ENCODE results near the gene VTI1A. TPM values are rescaled to one million over a fixed set of nuclear protein-coding genes. Genes with fewer than 3 reads are reported as not detected.

The VTI1A gene
- total and polyA plus RNA-seq, 8 donors: 7.3 to 20.2 (median 11.6) TPM

DNA sequence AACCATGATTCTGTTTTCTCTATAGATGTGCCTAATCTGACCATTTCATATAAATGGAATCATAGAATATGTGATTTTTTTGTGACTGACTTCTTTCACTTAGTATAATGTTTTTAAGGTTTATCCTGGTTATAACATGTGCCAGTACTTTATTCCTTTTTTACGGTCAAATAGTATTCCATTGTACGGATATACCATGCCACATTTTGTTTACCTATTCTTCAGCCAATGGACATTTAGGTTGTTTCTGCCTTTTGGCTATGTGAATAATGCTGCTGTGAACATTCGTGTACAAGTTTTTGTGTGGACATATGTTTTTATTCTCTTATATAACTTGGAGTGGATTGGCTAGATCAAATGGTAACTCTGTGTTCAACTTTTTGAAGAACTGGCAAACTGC is 324.7 kb downstream of the VTI1A start:
- no peak for FAIRE-seq

GRCh38 chr10:112773783-112774182 is 326.8 kb downstream of the VTI1A start:
- H3K27me3 ChIP-seq: no peaks in the 10 kb centered on the region
- H3K27ac ChIP-seq: no peak overlapping the region
- ATAC-seq (no peak), DNase-seq (no peak), FAIRE-seq (no peak)
- H3K36me3 ChIP-seq: no peaks in the 10 kb centered on the region
- intact Hi-C loops (cut with DNase I): no loop called here
- H3K4me3 ChIP-seq: no peak overlapping the region
- TF ChIP-seq, protein P1, sequence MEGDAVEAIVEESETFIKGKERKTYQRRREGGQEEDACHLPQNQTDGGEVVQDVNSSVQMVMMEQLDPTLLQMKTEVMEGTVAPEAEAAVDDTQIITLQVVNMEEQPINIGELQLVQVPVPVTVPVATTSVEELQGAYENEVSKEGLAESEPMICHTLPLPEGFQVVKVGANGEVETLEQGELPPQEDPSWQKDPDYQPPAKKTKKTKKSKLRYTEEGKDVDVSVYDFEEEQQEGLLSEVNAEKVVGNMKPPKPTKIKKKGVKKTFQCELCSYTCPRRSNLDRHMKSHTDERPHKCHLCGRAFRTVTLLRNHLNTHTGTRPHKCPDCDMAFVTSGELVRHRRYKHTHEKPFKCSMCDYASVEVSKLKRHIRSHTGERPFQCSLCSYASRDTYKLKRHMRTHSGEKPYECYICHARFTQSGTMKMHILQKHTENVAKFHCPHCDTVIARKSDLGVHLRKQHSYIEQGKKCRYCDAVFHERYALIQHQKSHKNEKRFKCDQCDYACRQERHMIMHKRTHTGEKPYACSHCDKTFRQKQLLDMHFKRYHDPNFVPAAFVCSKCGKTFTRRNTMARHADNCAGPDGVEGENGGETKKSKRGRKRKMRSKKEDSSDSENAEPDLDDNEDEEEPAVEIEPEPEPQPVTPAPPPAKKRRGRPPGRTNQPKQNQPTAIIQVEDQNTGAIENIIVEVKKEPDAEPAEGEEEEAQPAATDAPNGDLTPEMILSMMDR (IDR thresholded peaks at IDR 0.05): no peak
- WGBS, 2 donors: 95 to 96% methylated on average over 3 of the region's 3 CpGs
- H3K4me1 ChIP-seq: peaks cover 0 to 16% (median 14%) of the 10 kb centered on the region in 3 donors
- H3K9me3 ChIP-seq: no peaks in the 10 kb centered on the region

More for the DNA sequence above, 324.7 kb downstream of the VTI1A start:
- intact Hi-C loops (cut with DNase I): no loop called here
- ATAC-seq (no peak), DNase-seq (no peak)
- Histone ChIP-seq H3K4me1 (peaks cover 0 to 10% (median 8%) of the 10 kb centered on the region in 3 donors), H3K27me3 (no peaks in the 10 kb centered on the region), H3K27ac (no peak overlapping the region), H3K36me3 (no peaks in the 10 kb centered on the region), H3K4me3 (no peak overlapping the region), H3K9me3 (no peaks in the 10 kb centered on the region)
- 95 to 99% methylated on average over 3 of the region's 3 CpGs for WGBS, 2 donors
- TF ChIP-seq, protein P1 (IDR thresholded peaks at IDR 0.05): no peak

DNA sequence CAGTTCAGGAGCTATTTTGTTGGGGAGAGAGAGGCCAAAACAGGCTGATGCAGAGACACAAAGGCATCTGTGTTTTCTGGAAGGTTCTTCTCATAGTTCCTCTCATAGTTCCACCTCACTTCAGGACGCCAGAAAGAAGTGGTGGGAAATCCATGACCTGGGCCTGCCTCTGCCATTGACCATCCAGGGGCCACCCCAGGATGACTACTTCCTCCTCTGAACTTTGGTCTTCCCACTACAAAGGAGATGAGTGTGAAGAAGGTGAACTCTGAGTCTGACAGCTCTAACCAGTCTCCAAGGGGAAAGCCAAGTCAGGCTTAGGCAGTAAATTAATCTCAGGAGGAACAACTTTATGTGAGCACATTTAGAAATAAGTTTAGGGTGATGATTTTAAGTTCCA is 327.2 kb downstream of the VTI1A start:
- H3K4me1 ChIP-seq: peaks cover 0 to 20% (median 18%) of the 10 kb centered on the region in 3 donors
- WGBS, 2 donors: 76 to 80% methylated on average over 1 of the region's 1 CpG

DNA sequence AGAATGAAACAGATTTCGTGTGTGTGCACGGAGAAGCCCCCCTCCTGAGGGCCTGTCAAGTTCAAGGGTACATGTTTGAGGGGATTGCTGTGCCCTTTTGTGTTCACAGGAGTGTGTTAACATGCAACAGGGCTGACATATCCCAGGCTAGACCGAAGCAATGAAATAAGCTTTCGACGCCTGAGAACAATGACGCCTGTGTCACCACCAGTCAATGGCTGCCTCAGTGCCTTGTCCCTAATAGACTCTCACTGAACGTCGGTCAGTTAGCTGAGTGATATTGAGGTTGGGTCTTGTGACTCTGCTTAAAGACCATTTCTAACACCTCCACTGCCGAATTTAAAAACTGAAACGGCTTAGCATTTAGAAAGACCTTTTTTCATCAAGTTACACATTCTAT is 327.8 kb downstream of the VTI1A start:
- no peak overlapping the region for H3K27ac ChIP-seq
- DNase-seq (no peak), ATAC-seq (no peak), FAIRE-seq (no peak)
- no peak overlapping the region for H3K4me3 ChIP-seq
- WGBS, 2 donors: 91 to 92% methylated on average over 10 of the region's 10 CpGs
- H3K27me3 ChIP-seq: no peaks in the 10 kb centered on the region
- TF ChIP-seq, protein P1 (IDR thresholded peaks at IDR 0.05): no peak
- no peaks in the 10 kb centered on the region for H3K36me3 ChIP-seq
- peaks cover 3 to 22% (median 18%) of the 10 kb centered on the region in 3 donors for H3K4me1 ChIP-seq
- intact Hi-C loops (cut with DNase I): no loop called here
- no peaks in the 10 kb centered on the region for H3K9me3 ChIP-seq

More for the DNA sequence above, 327.2 kb downstream of the VTI1A start:
- H3K27me3 ChIP-seq: no peaks in the 10 kb centered on the region
- no peak for FAIRE-seq
- ATAC-seq: no peak
- no peaks in the 10 kb centered on the region for H3K36me3 ChIP-seq
- H3K9me3 ChIP-seq: no peaks in the 10 kb centered on the region
- H3K27ac ChIP-seq: no peak overlapping the region
- TF ChIP-seq, protein P1 (IDR thresholded peaks at IDR 0.05): no peak
- DNase-seq: no peak
- no peak overlapping the region for H3K4me3 ChIP-seq
- intact Hi-C loops (cut with DNase I): no loop called here

DNA sequence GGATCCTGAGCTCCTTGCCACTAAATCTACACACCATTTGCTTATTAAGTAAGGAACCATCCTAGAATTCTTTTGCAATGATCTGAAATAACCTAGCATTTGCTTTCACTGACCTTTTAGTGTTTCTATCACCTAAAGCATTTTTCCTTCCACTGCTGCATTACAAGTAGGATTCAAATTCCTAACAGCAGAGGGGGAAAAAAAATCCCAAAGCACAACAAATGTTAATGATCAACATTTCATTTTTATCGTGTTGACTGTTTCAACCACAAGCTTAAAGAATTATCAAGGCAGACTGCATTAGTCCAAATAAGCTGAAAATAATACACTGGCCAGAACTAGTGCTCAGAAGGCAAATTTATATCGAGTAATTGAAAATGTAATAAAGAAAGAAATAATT is 328.4 kb downstream of the VTI1A start:
- Histone ChIP-seq H3K27me3 (no peaks in the 10 kb centered on the region), H3K9me3 (no peaks in the 10 kb centered on the region), H3K36me3 (no peaks in the 10 kb centered on the region), H3K4me3 (no peak overlapping the region), H3K4me1 (peaks cover 3 to 22% (median 18%) of the 10 kb centered on the region in 3 donors), H3K27ac (peak overlapping the region in 2 of 4 donors; percentile 2 to 16)
- no peak for FAIRE-seq
- TF ChIP-seq, protein P1 (IDR thresholded peaks at IDR 0.05): no peak
- DNase-seq: no peak
- 14 to 23% methylated on average over 2 of the region's 2 CpGs for WGBS, 2 donors
- ATAC-seq: peak in 2 of 4 donors; percentile 21 to 51
- intact Hi-C loops (cut with DNase I): no loop called here

All from pancreas (tissue), 10 donors.